ENCODE results near the gene PARD3B.
A peak's percentile ranks its signal among the peaks of the same experiment; 100 is the strongest.

The PARD3B gene

DNA sequence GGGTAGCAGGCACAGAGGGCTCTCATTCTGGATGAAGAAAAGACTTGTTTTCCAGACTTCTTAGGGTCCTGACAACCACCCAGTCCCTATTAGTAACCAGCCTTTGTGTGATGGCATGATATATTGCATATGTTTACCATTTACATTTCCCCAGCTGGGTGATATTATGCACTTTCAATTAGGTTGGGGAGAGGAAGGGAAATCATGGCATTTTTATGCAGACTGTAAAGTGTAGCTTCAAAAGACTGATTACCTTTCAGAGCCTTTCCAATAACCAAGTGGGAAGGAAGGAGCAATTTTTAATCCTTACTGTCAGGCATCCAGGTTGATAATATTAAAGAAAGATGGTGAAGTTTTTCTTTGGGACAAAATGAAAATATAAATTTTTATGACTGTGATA lies 896.2 kb downstream of the PARD3B start:
- Histone ChIP-seq H3K4me3 (no peak overlapping the region), H3K27me3 (ENCODE audit: low read depth) (peaks cover 42% of the 10 kb centered on the region), H3K36me3 (replicated peaks) (no peaks in the 10 kb centered on the region), H3K9me3 (no peaks in the 10 kb centered on the region; the same call in 1 of the 2 replicates), H3K4me1 (peaks cover 10% of the 10 kb centered on the region)
- in situ Hi-C loops (cut with MboI; ENCODE audit: low sequenced_read_pairs) = no loop called here
- no peak for DNase-seq (ENCODE audit: low spot score in 2 of 2)

DNA sequence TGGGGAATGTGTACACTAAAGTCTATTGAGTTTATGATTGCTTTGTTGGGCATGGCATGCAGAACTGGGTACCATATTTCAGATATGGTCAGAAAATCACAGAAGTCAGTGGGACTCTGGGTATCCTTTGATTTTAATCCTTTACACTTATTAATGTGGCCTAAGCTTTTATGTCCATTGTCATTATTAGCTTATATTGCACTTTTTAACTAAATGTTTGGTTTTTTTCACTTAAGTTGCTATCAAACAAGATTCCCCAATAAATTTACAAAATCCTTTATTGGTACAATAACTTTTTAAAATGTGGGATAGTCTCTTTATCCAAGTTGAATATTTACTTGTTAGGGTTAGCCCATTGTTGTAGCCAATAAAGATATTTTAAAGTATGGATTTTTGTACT lies 902.9 kb downstream of the PARD3B start:
- Histone ChIP-seq H3K27me3 (ENCODE audit: low read depth) (peaks cover 2% of the 10 kb centered on the region; the same call in 1 of the 2 replicates), H3K36me3 (replicated peaks) (no peaks in the 10 kb centered on the region), H3K4me1 (no peaks in the 10 kb centered on the region), H3K4me3 (no peak overlapping the region), H3K9me3 (no peaks in the 10 kb centered on the region; the same call in 1 of the 2 replicates)
- no peak for DNase-seq (ENCODE audit: low spot score in 2 of 2)
- in situ Hi-C loops (cut with MboI; ENCODE audit: low sequenced_read_pairs) = no loop called here

DNA sequence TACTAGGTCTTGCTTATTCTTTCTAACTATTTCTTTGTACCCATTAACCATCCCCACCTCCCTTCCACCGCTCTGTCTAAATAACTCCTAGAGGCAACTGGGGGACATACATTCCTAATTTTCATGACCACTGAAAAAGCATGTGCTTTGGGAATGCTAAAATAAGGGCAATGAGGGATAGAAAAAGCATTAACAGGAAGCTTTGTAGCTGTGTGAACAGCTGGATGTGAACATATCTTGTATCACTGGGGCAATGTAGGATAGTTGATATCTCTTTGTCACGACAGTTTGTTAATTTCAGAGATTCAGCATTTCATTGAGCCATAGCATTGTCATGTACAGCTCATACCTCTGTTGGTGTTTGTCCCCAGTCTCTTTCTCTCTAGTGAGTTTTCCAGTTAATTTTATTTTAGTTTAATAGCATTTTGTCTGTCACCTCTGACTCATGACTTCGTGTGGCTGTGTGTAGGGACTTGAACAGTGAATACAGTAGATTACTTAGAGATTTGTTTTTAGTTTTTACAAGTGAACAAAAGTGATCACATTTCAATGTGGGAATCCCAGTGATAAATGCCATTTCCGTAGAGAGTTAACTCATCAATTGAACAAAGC lies 906.7 kb downstream of the PARD3B start:
- no peak overlapping the region for H3K4me3 ChIP-seq
- H3K9me3 ChIP-seq = no peaks in the 10 kb centered on the region
- DNase-seq (ENCODE audit: low spot score in 2 of 2) = no peak
- H3K27me3 ChIP-seq (ENCODE audit: low read depth) = peaks cover 2% of the 10 kb centered on the region; the same call in 1 of the 2 replicates
- in situ Hi-C loops (cut with MboI; ENCODE audit: low sequenced_read_pairs) = no loop called here
- no peaks in the 10 kb centered on the region for H3K4me1 ChIP-seq
- H3K36me3 ChIP-seq (replicated peaks) = no peaks in the 10 kb centered on the region

DNA sequence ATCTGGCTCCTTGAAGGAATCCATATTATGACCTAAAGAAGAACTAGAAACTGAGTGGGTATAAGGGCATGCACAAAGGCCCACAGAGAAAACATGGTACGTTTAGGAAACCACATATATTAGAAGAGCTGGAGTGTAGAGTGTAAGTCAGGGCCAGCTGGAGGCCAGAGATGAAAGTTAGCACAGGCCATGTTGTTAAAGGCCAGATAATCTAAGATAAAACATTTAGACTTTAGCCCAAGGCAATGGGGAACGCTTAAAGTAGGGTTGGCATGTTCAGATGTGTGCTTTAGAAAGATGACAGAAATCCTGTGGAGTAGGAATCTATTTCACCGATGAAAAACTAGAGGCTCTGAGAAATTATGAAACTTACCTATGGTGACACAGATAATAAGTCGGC lies 907.9 kb downstream of the PARD3B start:
- Histone ChIP-seq H3K4me1 (no peaks in the 10 kb centered on the region), H3K36me3 (replicated peaks) (no peaks in the 10 kb centered on the region), H3K9me3 (no peaks in the 10 kb centered on the region), H3K4me3 (no peak overlapping the region), H3K27me3 (ENCODE audit: low read depth) (no peaks in the 10 kb centered on the region; the same call in 1 of the 2 replicates)
- in situ Hi-C loops (cut with MboI; ENCODE audit: low sequenced_read_pairs) = no loop called here
- no peak for DNase-seq (ENCODE audit: low spot score in 2 of 2)

DNA sequence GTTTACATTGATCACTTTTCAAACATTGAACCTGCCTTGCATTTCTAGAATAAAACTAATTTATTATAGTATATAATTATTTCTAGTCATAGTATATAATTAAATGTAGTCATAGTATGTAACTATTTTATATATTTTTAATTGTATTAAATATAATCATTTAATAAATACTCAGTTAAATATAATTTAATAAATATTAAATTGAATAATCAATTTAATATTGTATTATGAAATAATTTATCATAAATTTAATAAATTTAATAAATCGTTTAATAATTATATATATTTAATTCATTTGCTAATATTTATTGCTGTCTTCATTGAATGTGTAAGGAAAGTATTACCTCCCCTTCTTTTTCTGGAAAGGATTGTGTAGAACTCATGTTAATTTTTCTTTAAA lies 911.4 kb downstream of the PARD3B start:
- Histone ChIP-seq H3K36me3 (replicated peaks) (no peaks in the 10 kb centered on the region), H3K9me3 (no peaks in the 10 kb centered on the region), H3K27me3 (ENCODE audit: low read depth) (no peaks in the 10 kb centered on the region), H3K4me3 (no peak overlapping the region), H3K4me1 (no peaks in the 10 kb centered on the region)
- in situ Hi-C loops (cut with MboI; ENCODE audit: low sequenced_read_pairs) = no loop called here
- DNase-seq (ENCODE audit: low spot score in 2 of 2) = no peak

DNA sequence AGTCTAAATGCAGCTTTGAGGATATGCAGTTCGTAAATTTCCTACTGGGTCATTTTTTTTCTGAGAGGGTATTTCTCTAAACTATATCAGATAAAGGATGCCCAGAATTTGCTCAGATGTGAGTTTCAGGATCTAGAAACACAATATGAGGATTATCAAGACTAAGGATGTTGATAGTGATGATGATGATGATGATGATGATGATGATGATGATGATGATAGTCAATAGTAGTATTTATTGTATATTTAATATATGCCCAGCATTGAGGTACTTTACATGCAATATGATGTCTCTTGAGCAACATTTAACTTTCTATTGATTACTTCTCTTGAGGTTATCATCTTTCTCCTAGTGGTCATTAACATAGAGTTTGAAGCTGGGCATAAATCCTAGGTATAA lies 914.9 kb downstream of the PARD3B start:
- no peaks in the 10 kb centered on the region for H3K4me1 ChIP-seq
- in situ Hi-C loops (cut with MboI; ENCODE audit: low sequenced_read_pairs) = no loop called here
- DNase-seq (ENCODE audit: low spot score in 2 of 2) = no peak
- H3K27me3 ChIP-seq (ENCODE audit: low read depth) = no peaks in the 10 kb centered on the region
- no peak overlapping the region for H3K4me3 ChIP-seq
- no peaks in the 10 kb centered on the region for H3K9me3 ChIP-seq
- H3K36me3 ChIP-seq (replicated peaks) = no peaks in the 10 kb centered on the region

DNA sequence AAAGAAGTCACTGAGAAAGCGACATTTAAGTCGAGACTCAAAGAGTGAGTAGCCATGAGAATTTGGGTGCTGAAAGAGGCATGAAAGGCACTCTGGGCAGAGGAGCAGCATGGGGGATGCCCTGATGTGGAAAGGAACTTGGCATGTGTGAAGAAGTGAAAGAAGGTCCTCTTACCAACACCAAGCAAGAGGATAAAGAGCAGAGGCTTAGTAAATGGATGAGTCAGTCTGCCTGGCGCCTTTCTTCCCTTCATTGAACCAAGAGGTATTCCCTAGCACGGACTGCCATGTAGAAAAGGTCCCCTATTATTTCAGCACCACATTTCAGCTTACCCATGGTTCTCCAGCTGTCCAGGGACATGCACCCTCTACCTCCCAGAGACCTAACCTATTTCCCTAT lies 915.9 kb downstream of the PARD3B start:
- Histone ChIP-seq H3K4me3 (no peak overlapping the region), H3K27me3 (ENCODE audit: low read depth) (no peaks in the 10 kb centered on the region), H3K36me3 (replicated peaks) (no peaks in the 10 kb centered on the region), H3K4me1 (no peaks in the 10 kb centered on the region), H3K9me3 (no peaks in the 10 kb centered on the region)
- no peak for DNase-seq (ENCODE audit: low spot score in 2 of 2)
- in situ Hi-C loops (cut with MboI; ENCODE audit: low sequenced_read_pairs) = no loop called here

DNA sequence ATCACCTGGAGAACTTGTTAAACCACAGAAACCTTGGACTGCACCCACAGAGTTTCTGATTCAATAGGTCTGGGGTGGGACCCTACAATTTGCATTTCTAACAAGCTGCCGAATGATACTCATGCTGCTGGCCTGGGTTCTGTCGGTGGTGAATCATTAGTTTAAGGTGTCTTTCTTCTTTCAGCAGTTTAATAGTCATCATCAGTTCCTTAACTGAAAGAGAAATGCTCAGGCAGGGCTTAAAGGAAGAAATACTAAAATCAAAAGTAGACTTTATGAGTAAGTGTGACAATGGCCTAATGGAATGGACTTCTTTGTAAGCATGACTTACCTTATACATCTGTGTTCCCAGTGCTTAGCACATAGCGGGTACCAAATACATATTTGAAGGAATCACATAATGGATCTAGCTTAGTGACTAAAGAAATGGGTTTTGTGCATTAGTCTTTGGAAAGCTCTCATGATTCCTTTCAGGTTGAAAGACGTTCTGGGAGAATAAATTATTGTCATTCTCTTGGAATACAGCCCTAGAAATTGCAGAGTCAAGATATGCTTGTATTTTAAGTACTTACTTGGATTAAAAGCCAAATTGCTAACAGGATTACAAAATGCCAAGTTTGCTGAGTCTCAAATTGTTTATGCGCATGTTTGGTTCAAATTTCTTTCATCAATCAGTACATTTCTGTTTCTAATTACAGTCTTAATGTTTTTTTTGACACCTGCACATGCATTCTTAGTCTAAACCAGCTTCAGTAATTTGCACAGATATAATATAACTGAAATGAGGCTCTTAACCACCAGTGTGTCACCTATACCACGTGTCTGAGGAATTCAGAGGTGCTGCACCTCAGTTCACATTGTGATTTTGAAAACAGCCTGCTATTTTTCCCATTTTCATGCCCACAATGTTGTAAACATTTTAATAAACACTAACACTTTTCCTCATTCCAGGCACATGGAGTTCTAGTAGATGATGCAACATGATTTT lies 916.7 kb downstream of the PARD3B start:
- in situ Hi-C loops (cut with MboI; ENCODE audit: low sequenced_read_pairs) = no loop called here
- H3K9me3 ChIP-seq = no peaks in the 10 kb centered on the region
- H3K4me1 ChIP-seq = no peaks in the 10 kb centered on the region
- H3K36me3 ChIP-seq (replicated peaks) = no peaks in the 10 kb centered on the region
- H3K4me3 ChIP-seq = no peak overlapping the region
- no peak for DNase-seq (ENCODE audit: low spot score in 2 of 2)
- no peaks in the 10 kb centered on the region for H3K27me3 ChIP-seq (ENCODE audit: low read depth)

DNA sequence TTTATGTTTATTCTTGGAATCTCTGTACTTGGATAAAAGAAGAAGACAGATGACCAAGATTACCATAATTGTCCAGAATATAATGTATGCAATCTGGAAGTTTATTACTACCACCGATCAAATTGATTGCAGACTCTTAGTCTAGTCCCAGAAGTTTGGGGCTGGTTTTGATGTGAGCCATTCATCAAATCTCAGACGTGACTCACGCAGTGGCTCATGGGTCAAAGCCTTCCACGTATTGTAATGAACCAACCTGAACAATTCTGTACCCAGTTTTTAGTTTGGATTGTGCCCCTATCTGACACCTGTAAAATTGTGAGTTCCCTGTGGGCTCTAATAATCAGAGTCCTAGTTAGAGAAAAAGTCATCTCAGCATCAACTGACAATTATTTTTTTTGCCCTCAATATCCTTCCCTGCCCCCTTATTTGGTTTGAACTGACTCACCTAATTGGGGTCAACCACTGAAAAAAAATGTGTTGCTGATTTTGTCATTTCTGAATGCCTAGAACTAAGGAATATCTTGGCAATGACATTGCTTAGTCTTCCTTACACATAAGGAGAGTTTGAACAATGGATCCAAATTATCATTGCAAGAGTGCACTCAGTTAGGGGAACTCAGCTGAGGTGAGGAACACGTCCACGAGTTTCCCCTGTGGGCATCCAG lies 917.5 kb downstream of the PARD3B start:
- Histone ChIP-seq H3K4me1 (no peaks in the 10 kb centered on the region), H3K9me3 (no peaks in the 10 kb centered on the region), H3K36me3 (replicated peaks) (no peaks in the 10 kb centered on the region), H3K27me3 (ENCODE audit: low read depth) (no peaks in the 10 kb centered on the region), H3K4me3 (no peak overlapping the region)
- no peak for DNase-seq (ENCODE audit: low spot score in 2 of 2)
- in situ Hi-C loops (cut with MboI; ENCODE audit: low sequenced_read_pairs) = no loop called here

DNA sequence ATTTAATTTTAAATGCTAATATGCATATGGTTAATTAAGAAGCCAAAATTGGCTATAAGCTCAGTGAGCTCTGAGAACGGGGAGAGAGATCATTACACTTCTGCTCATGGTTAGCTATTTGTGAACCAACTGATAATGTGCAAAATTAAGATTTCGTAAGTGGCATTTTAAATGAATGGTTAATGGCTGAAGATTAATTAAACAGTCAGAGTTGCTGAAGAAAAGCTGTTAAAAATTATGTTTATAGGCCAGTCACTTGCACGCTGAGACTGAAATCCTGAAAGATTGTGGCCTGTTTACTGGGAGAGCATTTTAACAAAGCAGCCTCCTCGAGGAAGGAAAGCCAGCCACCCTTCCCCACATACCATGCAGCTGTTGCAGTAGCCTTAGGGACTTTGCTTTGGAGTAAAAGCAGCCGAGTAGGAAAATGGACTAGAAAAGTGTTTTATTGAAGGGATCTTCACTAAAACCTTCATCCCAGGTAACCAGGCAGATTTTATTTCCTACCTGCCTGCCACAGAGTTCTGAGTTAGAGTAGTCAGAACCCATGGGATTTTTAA lies 918.3 kb downstream of the PARD3B start:
- no peak for DNase-seq (ENCODE audit: low spot score in 2 of 2)
- Histone ChIP-seq H3K9me3 (no peaks in the 10 kb centered on the region), H3K36me3 (replicated peaks) (no peaks in the 10 kb centered on the region), H3K27me3 (ENCODE audit: low read depth) (no peaks in the 10 kb centered on the region), H3K4me1 (no peaks in the 10 kb centered on the region), H3K4me3 (no peak overlapping the region)
- in situ Hi-C loops (cut with MboI; ENCODE audit: low sequenced_read_pairs) = no loop called here

DNA sequence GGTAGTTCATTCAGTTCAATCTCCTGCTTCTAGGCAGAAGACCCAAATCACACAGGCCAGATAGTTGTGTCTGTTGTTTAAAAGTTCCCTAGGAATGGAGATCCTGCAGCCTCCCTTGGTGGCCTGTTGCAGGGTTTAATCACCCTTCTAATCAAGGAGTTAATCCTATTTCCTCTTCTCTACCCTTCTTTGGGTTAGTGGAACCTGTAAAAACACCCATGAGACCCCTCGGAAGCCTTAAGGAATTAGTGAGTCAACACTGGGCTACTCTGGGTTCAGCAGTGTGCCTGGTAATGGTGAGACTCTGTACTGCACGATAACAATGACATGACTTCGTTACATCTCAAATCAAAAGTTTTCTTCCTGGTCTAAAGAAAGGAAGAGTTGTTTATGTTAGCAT lies 919.4 kb downstream of the PARD3B start:
- DNase-seq (ENCODE audit: low spot score in 2 of 2) = no peak
- Histone ChIP-seq H3K36me3 (replicated peaks) (no peaks in the 10 kb centered on the region), H3K9me3 (no peaks in the 10 kb centered on the region), H3K27me3 (ENCODE audit: low read depth) (no peaks in the 10 kb centered on the region), H3K4me1 (no peaks in the 10 kb centered on the region), H3K4me3 (no peak overlapping the region)
- in situ Hi-C loops (cut with MboI; ENCODE audit: low sequenced_read_pairs) = no loop called here

DNA sequence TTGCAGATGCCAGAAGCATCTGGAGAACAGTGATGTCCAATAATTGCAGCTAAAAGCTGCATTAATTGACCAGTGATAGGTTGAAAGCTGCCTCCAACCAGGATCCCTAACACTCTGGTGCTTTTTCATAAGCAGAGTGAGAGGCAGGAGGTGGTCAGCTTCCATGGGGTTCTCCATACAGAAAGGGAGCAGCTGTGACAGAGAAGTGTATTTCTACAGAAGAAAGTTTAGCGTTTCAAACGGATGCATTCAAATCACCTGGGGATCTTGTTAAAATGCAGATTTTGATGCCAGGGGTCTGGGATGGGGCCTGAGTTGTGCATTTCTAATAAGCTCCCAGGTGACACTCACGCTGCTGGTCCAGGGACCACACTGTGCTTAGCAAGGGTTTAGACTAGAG lies 920.5 kb downstream of the PARD3B start:
- no peaks in the 10 kb centered on the region for H3K9me3 ChIP-seq
- DNase-seq (ENCODE audit: low spot score in 2 of 2) = no peak
- H3K36me3 ChIP-seq (replicated peaks) = no peaks in the 10 kb centered on the region
- no peak overlapping the region for H3K4me3 ChIP-seq
- in situ Hi-C loops (cut with MboI; ENCODE audit: low sequenced_read_pairs) = no loop called here
- H3K27me3 ChIP-seq (ENCODE audit: low read depth) = no peaks in the 10 kb centered on the region
- no peaks in the 10 kb centered on the region for H3K4me1 ChIP-seq

DNA sequence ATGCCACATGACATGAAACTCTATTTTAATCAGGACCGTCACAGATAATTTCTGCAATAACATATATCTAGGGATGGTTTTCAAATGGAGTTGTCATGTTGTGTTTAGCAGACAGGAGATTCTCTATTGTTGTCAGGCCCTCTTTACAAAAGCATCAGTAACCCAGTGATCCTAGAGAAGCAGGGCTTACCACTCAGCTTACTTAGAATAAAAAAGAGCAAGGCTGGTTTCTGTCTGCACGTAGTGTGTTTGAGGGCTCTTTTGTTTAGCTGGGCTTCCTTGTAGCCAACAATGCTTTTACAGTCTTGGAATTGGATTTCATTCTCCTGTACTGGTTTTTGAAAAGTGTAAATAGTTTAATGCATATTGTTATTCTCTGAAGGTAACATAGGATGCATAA lies 926.5 kb downstream of the PARD3B start:
- no peak overlapping the region for H3K4me3 ChIP-seq
- no peaks in the 10 kb centered on the region for H3K9me3 ChIP-seq
- H3K36me3 ChIP-seq (replicated peaks) = no peaks in the 10 kb centered on the region
- in situ Hi-C loops (cut with MboI; ENCODE audit: low sequenced_read_pairs) = no loop called here
- H3K4me1 ChIP-seq = peaks cover 6% of the 10 kb centered on the region
- peak; percentile 8 to 53 for DNase-seq (ENCODE audit: low spot score in 2 of 2)
- H3K27me3 ChIP-seq (ENCODE audit: low read depth) = no peaks in the 10 kb centered on the region; the same call in 1 of the 2 replicates

Measured in HAP-1 (cell line).